Mesenteric fat pad (tissue), 1 donor: ENCODE data around the gene IFRD2. TPM values are rescaled to one million over a fixed set of nuclear protein-coding genes. Genes with fewer than 3 reads are reported as not detected.

ENCODE experiments used
- total RNA-seq: library from RNA; stranded (reverse); fragmentation: NEBNext Ultra II Directional; extraction: Animal tissue kit (Norgen Biotek cat#: 25700); gene quantifications from one replicate; pipeline ENCODE4 v1.2.1, GENCODE V29; 2021
- donor health status: DM: yes; HTN: yes; CAD: no.

IFRD2 gene
- total RNA-seq, 1 donor from 2014 or later = 105 TPM

Other genes with a start within 250 kb of the IFRD2 start
- gene RBM5, start 203.5 kb downstream of the IFRD2 start, total RNA-seq = 132 TPM
- gene SEMA3F, start 137.1 kb downstream of the IFRD2 start, total RNA-seq = 51.5 TPM
- gene GNAT1, start 100.8 kb downstream of the IFRD2 start, total RNA-seq = not detected
- 0.39 TPM for gene SLC38A3, start 87.2 kb downstream of the IFRD2 start, total RNA-seq
- 309 TPM for gene GNAI2, start 56.2 kb downstream of the IFRD2 start, total RNA-seq
- 22.1 TPM for gene SEMA3B, start 23.3 kb downstream of the IFRD2 start, total RNA-seq
- gene LSMEM2, start 13.3 kb downstream of the IFRD2 start, total RNA-seq = not detected
- 1.4 TPM for gene HYAL3, start 7.0 kb upstream of the IFRD2 start, total RNA-seq
- 10.2 TPM for gene NAA80, start 7.0 kb upstream of the IFRD2 start, total RNA-seq
- 11.2 TPM for gene HYAL1, start 11.1 kb upstream of the IFRD2 start, total RNA-seq
- gene HYAL2, start 30.3 kb upstream of the IFRD2 start, total RNA-seq = 118 TPM
- 27.4 TPM for gene TUSC2, start 35.8 kb upstream of the IFRD2 start, total RNA-seq
- 45.3 TPM for gene RASSF1, start 48.4 kb upstream of the IFRD2 start, total RNA-seq
- gene ZMYND10, start 53.3 kb upstream of the IFRD2 start, total RNA-seq = 0.71 TPM
- gene NPRL2, start 58.3 kb upstream of the IFRD2 start, total RNA-seq = 17.3 TPM
- gene CYB561D2, start 58.4 kb upstream of the IFRD2 start, total RNA-seq = 18.1 TPM
- gene TMEM115, start 67.1 kb upstream of the IFRD2 start, total RNA-seq = 45.6 TPM
- 0.45 TPM for gene CACNA2D2, start 211.2 kb upstream of the IFRD2 start, total RNA-seq